ENCODE measurements around the gene PYY. TPM values are rescaled to one million over a fixed set of nuclear protein-coding genes. Genes with fewer than 3 reads are reported as not detected.
"Not testable (repeated sequence)": the region's sequence is repeated elsewhere in the genome, so short reads cannot be mapped to it uniquely, and the experiment has no call there.

The PYY gene
- total RNA-seq, 1 donor from 2014 or later: not detected

- Mint-ChIP-seq H3K4me1 (no peaks in the 10 kb centered on the region), H3K36me3 (no peaks in the 10 kb centered on the region), H3K9me3 (no peaks in the 10 kb centered on the region), H3K27ac (no peak overlapping the region), H3K27me3 (ENCODE audit: low read depth) (peaks cover 75% of the 10 kb centered on the region), H3K4me3 (no peak overlapping the region)
- TF ChIP-seq, protein P1, sequence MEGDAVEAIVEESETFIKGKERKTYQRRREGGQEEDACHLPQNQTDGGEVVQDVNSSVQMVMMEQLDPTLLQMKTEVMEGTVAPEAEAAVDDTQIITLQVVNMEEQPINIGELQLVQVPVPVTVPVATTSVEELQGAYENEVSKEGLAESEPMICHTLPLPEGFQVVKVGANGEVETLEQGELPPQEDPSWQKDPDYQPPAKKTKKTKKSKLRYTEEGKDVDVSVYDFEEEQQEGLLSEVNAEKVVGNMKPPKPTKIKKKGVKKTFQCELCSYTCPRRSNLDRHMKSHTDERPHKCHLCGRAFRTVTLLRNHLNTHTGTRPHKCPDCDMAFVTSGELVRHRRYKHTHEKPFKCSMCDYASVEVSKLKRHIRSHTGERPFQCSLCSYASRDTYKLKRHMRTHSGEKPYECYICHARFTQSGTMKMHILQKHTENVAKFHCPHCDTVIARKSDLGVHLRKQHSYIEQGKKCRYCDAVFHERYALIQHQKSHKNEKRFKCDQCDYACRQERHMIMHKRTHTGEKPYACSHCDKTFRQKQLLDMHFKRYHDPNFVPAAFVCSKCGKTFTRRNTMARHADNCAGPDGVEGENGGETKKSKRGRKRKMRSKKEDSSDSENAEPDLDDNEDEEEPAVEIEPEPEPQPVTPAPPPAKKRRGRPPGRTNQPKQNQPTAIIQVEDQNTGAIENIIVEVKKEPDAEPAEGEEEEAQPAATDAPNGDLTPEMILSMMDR (IDR thresholded peaks at IDR 0.05; ENCODE audit: unreplicated experiment): no peak
- DNase-seq (ENCODE audit: low spot score in 2 of 2, unreplicated experiment in 2 of 2): no peak
These were observed 23.5 kb upstream of the PYY start for GRCh38 chr17:43976963-43977837.

- Mint-ChIP-seq H3K4me1 (no peaks in the 10 kb centered on the region), H3K27ac (no peak overlapping the region), H3K27me3 (ENCODE audit: low read depth) (peaks cover 70% of the 10 kb centered on the region), H3K9me3 (no peaks in the 10 kb centered on the region), H3K36me3 (no peaks in the 10 kb centered on the region), H3K4me3 (no peak overlapping the region)
- TF ChIP-seq, protein P1 (IDR thresholded peaks at IDR 0.05; ENCODE audit: unreplicated experiment): no peak
- no peak for DNase-seq (ENCODE audit: low spot score in 2 of 2, unreplicated experiment in 2 of 2)
These were observed 22.2 kb upstream of the PYY start for GRCh38 chr17:43975898-43976297.

DNA sequence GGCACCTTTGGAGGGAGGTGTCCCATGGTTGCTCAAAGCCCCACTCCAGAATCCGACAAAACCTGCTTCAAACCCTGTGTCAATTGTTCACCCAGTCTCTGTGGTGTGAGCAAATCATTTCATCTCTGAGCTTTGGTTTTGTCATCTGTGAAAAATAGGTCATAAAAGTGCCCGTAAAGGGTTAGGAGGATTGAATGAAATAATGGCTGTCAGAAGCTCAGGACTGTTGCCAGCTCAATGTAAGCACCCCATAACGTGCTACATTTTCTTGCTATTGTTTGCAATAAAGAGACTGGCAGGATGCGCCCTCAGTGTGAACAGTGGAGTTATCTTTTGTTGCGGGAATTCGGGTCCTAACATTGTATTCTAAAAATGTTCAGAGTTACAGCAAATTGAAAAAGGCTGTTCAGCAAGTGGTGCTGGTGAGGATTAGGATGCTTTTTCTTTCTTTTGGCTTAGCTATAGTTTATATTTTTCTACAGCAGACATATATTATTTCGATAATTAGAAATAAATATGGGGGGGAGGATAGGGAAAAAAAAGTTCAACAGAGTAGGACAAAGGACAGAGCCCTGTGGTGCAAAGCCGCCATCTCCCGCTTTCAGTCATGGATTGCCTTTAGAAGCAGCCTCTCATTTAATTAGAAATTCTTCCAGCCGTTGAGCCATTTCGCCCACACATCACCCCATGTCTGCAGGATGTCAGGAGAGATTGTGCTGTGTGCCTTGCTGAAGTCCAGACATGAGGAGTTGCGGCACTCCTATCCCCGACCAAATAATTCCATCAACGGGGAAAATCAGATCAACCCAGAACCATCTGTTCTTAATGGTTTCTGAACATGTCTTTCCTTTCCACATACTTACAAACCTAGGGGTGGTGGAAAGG, 20.9 kb upstream of the PYY start:
- no peak overlapping the region for H3K27ac Mint-ChIP-seq
- H3K9me3 Mint-ChIP-seq: no peaks in the 10 kb centered on the region
- TF ChIP-seq, protein P1 (IDR thresholded peaks at IDR 0.05; ENCODE audit: unreplicated experiment): no peak
- H3K36me3 Mint-ChIP-seq: no peaks in the 10 kb centered on the region
- DNase-seq (ENCODE audit: low spot score in 2 of 2, unreplicated experiment in 2 of 2): no peak
- H3K4me1 Mint-ChIP-seq: no peaks in the 10 kb centered on the region
- H3K4me3 Mint-ChIP-seq: no peak overlapping the region
- H3K27me3 Mint-ChIP-seq (ENCODE audit: low read depth): peaks cover 63% of the 10 kb centered on the region

GRCh38 chr17:43972444-43973212, 18.9 kb upstream of the PYY start:
- not testable (repeated sequence) for H3K4me1 Mint-ChIP-seq; DNase-seq (ENCODE audit: low spot score in 2 of 2, unreplicated experiment in 2 of 2); H3K4me3 Mint-ChIP-seq; H3K27ac Mint-ChIP-seq; H3K36me3 Mint-ChIP-seq; H3K9me3 Mint-ChIP-seq
- H3K27me3 Mint-ChIP-seq (ENCODE audit: low read depth): peaks cover 53% of the 10 kb centered on the region

- not testable (repeated sequence) for DNase-seq (ENCODE audit: low spot score in 2 of 2, unreplicated experiment in 2 of 2); H3K4me1 Mint-ChIP-seq; H3K27ac Mint-ChIP-seq; H3K9me3 Mint-ChIP-seq; H3K36me3 Mint-ChIP-seq; H3K4me3 Mint-ChIP-seq
- H3K27me3 Mint-ChIP-seq (ENCODE audit: low read depth): peaks cover 47% of the 10 kb centered on the region
These were observed 17.7 kb upstream of the PYY start for GRCh38 chr17:43971436-43971835.

DNA sequence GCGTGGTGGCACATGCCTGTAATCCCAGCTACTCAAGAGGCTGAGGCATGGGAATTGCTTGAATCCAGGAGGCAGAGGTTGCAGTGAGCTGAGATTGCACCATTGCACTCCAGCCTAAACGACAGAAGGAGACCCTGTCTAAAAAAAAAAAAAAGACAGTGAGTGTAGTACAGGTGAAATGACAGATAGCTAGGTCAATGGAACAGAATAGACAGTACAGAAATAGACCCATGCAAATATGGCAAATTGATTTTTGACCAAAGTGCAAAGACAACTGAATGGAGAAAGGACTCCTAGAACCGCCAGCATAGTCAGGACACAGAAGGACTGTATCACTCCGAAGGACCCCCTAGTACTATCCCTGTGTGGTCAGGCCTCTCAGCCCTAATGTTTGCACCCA, 16.6 kb upstream of the PYY start:
- H3K27me3 Mint-ChIP-seq (ENCODE audit: low read depth): peaks cover 52% of the 10 kb centered on the region
- DNase-seq (ENCODE audit: low spot score in 2 of 2, unreplicated experiment in 2 of 2): no peak
- no peak overlapping the region for H3K4me3 Mint-ChIP-seq

More for the DNA sequence above, 16.6 kb upstream of the PYY start:
- Mint-ChIP-seq H3K9me3 (no peaks in the 10 kb centered on the region), H3K27ac (no peak overlapping the region), H3K36me3 (no peaks in the 10 kb centered on the region), H3K4me1 (no peaks in the 10 kb centered on the region)
- TF ChIP-seq, protein P1 (IDR thresholded peaks at IDR 0.05; ENCODE audit: unreplicated experiment): no peak
